MM.1S (cell line): ENCODE data around the gene PTPN1.

Experiments used
- DNase-seq: peaks from one replicate; pipeline ENCODE4 v3.0.0-alpha.2; 2015
- H2AFZ ChIP-seq: fragments of 300-600 bp; sonication (generic); 2 replicates; pipeline ENCODE4 v1.6.0; 2016; ENCODE audit warnings: antibody characterized with exemption, low read length
- H3F3A ChIP-seq: fragments of 300-600 bp; sonication (generic); 2 replicates; pipeline ENCODE4 v1.6.1; 2016; ENCODE audit warnings: mild to moderate bottlenecking, antibody characterized with exemption, low read length, moderate library complexity, mixed read lengths; ENCODE audit not compliant: insufficient read depth
- H3K27ac ChIP-seq: fragments of 300-600 bp; sonication (generic); 2 replicates; pipeline ENCODE4 v1.5.1; 2016; ENCODE audit warnings: mild to moderate bottlenecking, low read length
- H3K27me3 ChIP-seq: fragments of 300-600 bp; sonication (generic); replicated peaks from 2 replicates; pipeline ENCODE4 v1.6.0; 2016; ENCODE audit warnings: low read length; ENCODE audit not compliant: insufficient read depth
- H3K36me3 ChIP-seq: fragments of 300-600 bp; sonication (generic); replicated peaks from 2 replicates; pipeline ENCODE4 v1.6.1; 2016; ENCODE audit warnings: mild to moderate bottlenecking, low read length, mixed read lengths; ENCODE audit not compliant: insufficient read depth
- H3K4me1 ChIP-seq: fragments of 300-600 bp; sonication (generic); 2 replicates; pipeline ENCODE4 v1.6.1; 2016; ENCODE audit warnings: low read length, mixed read lengths
- H3K4me2 ChIP-seq: fragments of 300-600 bp; sonication (generic); 2 replicates; pipeline ENCODE4 v1.6.0; 2016; ENCODE audit warnings: low read depth, low read length
- H3K4me3 ChIP-seq: fragments of 300-600 bp; sonication (generic); 2 replicates; pipeline ENCODE4 v1.5.1; 2016; ENCODE audit warnings: low read length, mixed read lengths
- H3K79me2 ChIP-seq: fragments of 300-600 bp; sonication (generic); 2 replicates; pipeline ENCODE4 v1.6.1; 2016; ENCODE audit warnings: mixed run types, low read length, mixed read lengths
- H3K9ac ChIP-seq: fragments of 300-600 bp; sonication (generic); 2 replicates; pipeline ENCODE4 v1.6.1; 2016; ENCODE audit warnings: low read length, mixed read lengths
- H3K9me2 ChIP-seq: fragments of 300-600 bp; sonication (generic); replicated peaks from 2 replicates; pipeline ENCODE4 v1.6.1; 2016; ENCODE audit warnings: mild to moderate bottlenecking, low read length, mixed read lengths; ENCODE audit not compliant: insufficient read depth
- H3K9me3 ChIP-seq: fragments of 300-600 bp; sonication (generic); replicated peaks from 2 replicates; pipeline ENCODE4 v1.6.1; 2016; ENCODE audit warnings: mild to moderate bottlenecking, low read length, mixed read lengths; ENCODE audit not compliant: insufficient read depth
- H4K20me1 ChIP-seq: fragments of 300-600 bp; sonication (generic); 2 replicates; pipeline ENCODE4 v1.6.1; 2016; ENCODE audit warnings: mild to moderate bottlenecking, low read length, moderate library complexity, mixed read lengths; ENCODE audit not compliant: insufficient read depth
- EZH2 ChIP-seq: fragments of 300-600 bp; sonication (generic); optimal IDR thresholded peaks from 2 replicates; pipeline ENCODE3; 2017; ENCODE audit warnings: low read depth, mild to moderate bottlenecking, antibody characterized with exemption, low read length, mixed read lengths
- EZH2phosphoT487 ChIP-seq: fragments of 300-600 bp; sonication (generic); IDR thresholded peaks from 2 replicates; pipeline ENCODE4 v1.6.1; 2018; ENCODE audit warnings: antibody characterized with exemption, low read length
- TF ChIP-seq, protein P1 (sequence below): fragments of 300-600 bp; sonication (generic); IDR thresholded peaks from 2 replicates; pipeline ENCODE4 v1.5.1; 2016; ENCODE audit warnings: antibody characterized with exemption, low read length, mixed read lengths

The PTPN1 gene

DNA sequence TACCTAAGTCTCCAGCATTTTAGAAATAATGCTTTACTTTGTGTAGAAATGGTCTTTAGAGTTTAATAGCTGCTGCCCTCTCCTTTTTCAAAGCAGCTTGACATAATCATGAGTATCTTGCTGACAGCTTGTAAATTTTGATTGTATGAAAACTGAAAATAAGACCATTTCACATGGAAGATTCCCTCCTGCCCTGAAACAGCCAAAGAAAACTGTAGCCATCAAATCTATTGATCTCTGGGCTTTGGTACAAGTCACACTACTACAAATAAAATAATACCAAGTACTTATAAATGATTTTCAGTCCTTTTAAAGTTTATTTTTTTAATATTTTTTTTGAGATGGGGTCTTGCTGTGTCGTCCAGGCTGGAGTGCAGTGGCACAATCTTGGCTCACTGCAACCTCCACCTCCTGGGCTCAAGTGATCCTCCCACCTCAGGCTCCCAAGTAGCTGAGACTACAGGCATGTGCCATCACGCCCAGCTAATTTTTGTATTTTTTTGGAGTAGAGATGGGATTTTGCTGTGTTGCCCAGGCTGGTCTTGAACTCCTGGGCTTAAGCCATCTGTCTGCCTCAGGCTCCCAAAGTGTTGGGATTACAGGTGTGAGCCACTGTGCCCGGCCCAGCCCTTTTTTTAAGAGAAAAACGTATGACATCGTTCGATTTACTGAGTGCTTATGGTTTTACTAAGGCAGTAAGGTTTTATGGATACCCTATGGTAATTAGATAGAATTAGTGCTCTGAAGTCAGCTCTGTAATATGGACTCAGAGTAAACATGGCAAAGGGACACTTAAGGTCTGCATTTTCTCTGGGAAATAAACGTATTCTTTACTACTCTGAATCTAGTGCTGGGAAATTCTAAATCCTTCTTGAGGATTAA lies 7.0 kb downstream of the PTPN1 start:
- Histone ChIP-seq H3K9me3 (no peaks in the 10 kb centered on the region), H3F3A (0 out of 2 replicates have a peak, but pooled peaks cover 4% of the 10 kb centered on the region), H3K9ac (no peak overlapping the region), H2AFZ (no peak overlapping the region), H3K4me2 (peak overlapping the region; percentile 32), H3K9me2 (no peaks in the 10 kb centered on the region), H3K4me3 (no peak overlapping the region), H4K20me1 (peaks cover 6% of the 10 kb centered on the region; the same call in 1 of the 2 replicates), H3K36me3 (no peaks in the 10 kb centered on the region), H3K27me3 (no peaks in the 10 kb centered on the region), H3K4me1 (peaks cover 31% of the 10 kb centered on the region; the same call in 1 of the 2 replicates), H3K79me2 (peaks cover 98% of the 10 kb centered on the region), H3K27ac (peak overlapping the region; percentile 53; the same call in 1 of the 2 replicates)
- TF ChIP-seq EZH2 (no peak), EZH2phosphoT487 (no peak)
- TF ChIP-seq, protein P1, sequence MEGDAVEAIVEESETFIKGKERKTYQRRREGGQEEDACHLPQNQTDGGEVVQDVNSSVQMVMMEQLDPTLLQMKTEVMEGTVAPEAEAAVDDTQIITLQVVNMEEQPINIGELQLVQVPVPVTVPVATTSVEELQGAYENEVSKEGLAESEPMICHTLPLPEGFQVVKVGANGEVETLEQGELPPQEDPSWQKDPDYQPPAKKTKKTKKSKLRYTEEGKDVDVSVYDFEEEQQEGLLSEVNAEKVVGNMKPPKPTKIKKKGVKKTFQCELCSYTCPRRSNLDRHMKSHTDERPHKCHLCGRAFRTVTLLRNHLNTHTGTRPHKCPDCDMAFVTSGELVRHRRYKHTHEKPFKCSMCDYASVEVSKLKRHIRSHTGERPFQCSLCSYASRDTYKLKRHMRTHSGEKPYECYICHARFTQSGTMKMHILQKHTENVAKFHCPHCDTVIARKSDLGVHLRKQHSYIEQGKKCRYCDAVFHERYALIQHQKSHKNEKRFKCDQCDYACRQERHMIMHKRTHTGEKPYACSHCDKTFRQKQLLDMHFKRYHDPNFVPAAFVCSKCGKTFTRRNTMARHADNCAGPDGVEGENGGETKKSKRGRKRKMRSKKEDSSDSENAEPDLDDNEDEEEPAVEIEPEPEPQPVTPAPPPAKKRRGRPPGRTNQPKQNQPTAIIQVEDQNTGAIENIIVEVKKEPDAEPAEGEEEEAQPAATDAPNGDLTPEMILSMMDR = no peak
- no peak for DNase-seq

DNA sequence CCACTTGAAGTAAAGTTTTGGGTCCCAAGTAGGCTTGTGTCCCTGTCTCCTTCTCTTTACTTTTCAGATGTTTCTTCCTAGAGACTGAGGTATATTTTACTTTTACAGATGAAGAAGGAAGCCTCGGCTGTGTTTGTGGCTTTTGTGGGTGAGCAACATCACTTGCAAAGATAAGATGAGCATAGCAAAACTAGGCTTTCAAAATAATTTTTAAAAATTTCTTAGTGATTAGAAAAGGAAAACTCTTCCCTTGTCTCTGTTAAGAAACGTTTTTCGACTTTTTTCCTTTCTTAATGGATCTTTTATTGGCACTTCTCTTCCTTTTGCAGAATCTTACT lies 7.6 kb downstream of the PTPN1 start:
- Histone ChIP-seq H3K4me3 (peak overlapping the region; percentile 29; the same call in 1 of the 2 replicates), H3K9me3 (no peaks in the 10 kb centered on the region), H3F3A (0 out of 2 replicates have a peak, but pooled peaks cover 4% of the 10 kb centered on the region), H3K4me1 (peaks cover 30% of the 10 kb centered on the region; the same call in 1 of the 2 replicates), H2AFZ (no peak overlapping the region), H3K27me3 (no peaks in the 10 kb centered on the region), H3K4me2 (peak overlapping the region; percentile 32), H3K9me2 (no peaks in the 10 kb centered on the region), H3K27ac (peak overlapping the region; percentile 25; the same call in 1 of the 2 replicates), H3K9ac (no peak overlapping the region), H3K36me3 (no peaks in the 10 kb centered on the region), H4K20me1 (peaks cover 6% of the 10 kb centered on the region; the same call in 1 of the 2 replicates), H3K79me2 (peaks cover 96% of the 10 kb centered on the region)
- DNase-seq = no peak
- TF ChIP-seq EZH2 (no peak), EZH2phosphoT487 (no peak)
- TF ChIP-seq, protein P1 = no peak

DNA sequence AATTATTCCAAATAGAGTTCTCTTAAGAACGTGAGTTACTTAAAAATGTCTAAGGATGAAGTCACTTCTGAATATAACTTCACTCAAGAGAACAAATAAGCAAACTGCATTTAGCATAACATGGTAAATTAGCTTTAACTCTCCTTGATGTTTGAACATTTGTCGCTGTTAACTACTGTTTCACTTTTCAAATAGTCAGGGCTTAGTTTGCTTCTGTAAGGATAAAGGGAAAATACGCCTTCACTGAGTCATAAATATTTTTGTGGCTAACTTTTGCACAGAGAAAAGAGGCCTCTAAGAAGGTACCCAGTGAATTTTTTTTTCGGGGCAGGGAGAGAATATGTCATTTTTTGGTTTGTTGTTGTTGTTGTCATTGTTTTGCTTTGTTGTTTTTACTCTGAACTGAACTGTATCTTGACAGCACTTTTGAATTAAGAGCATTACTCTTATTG lies 8.1 kb downstream of the PTPN1 start:
- Histone ChIP-seq H3K9me2 (no peaks in the 10 kb centered on the region), H3K79me2 (peaks cover 96% of the 10 kb centered on the region), H3K27ac (peak overlapping the region; percentile 25; the same call in 1 of the 2 replicates), H3K4me3 (peak overlapping the region; percentile 29; the same call in 1 of the 2 replicates), H3K9me3 (no peaks in the 10 kb centered on the region), H4K20me1 (peaks cover 6% of the 10 kb centered on the region; the same call in 1 of the 2 replicates), H3K36me3 (no peaks in the 10 kb centered on the region), H3F3A (0 out of 2 replicates have a peak, but pooled peaks cover 4% of the 10 kb centered on the region), H3K4me1 (peaks cover 30% of the 10 kb centered on the region; the same call in 1 of the 2 replicates), H3K4me2 (peak overlapping the region; percentile 32; the same call in 1 of the 2 replicates), H2AFZ (no peak overlapping the region), H3K9ac (no peak overlapping the region), H3K27me3 (no peaks in the 10 kb centered on the region)
- DNase-seq = no peak
- no peak for TF ChIP-seq EZH2
- TF ChIP-seq, protein P1 = no peak
- no peak for TF ChIP-seq EZH2phosphoT487
